Mesenchymal stem cell (in vitro differentiated cells and primary cell): ENCODE measurements around the gene GNG13.

Experiments used
- DNase-seq: peaks from one replicate; pipeline ENCODE4 v3.0.0-alpha.2; 2013
- H2AFZ ChIP-seq: one replicate; pipeline ENCODE4 v1.6.1; 2013; ENCODE audit warnings: low read depth, mild to moderate bottlenecking, control low read depth, inconsistent platforms, low read length, moderate library complexity
- H2AK5ac ChIP-seq: 2 replicates; pipeline ENCODE4 v1.6.1; 2013; ENCODE audit warnings: low read length, moderate library complexity, mild to moderate bottlenecking, inconsistent platforms; ENCODE audit not compliant: severe bottlenecking
- H2BK120ac ChIP-seq: one replicate; pipeline ENCODE4 v1.6.1; 2013; ENCODE audit warnings: low read depth, mild to moderate bottlenecking, inconsistent platforms, low read length, moderate library complexity
- H2BK12ac ChIP-seq, 2 experiments: one replicate each; pipeline ENCODE4 v1.6.1; 2013; ENCODE audit warnings: inconsistent platforms in 2 of 2, low read length in 2 of 2, mild to moderate bottlenecking in 2 of 2, moderate library complexity in 2 of 2, control low read depth in 1 of 2
- H2BK15ac ChIP-seq: one replicate; pipeline ENCODE4 v1.6.1; 2013; ENCODE audit warnings: mild to moderate bottlenecking, low read depth, inconsistent platforms; ENCODE audit not compliant: poor library complexity, severe bottlenecking
- H2BK5ac ChIP-seq: 2 replicates; pipeline ENCODE4 v1.6.1; 2013; ENCODE audit warnings: low read depth, mild to moderate bottlenecking, low read length, control low read depth, inconsistent platforms; ENCODE audit not compliant: poor library complexity, severe bottlenecking
- H3K14ac ChIP-seq, 2 experiments: one replicate each; pipeline ENCODE4 v1.6.1; 2013; ENCODE audit warnings: inconsistent platforms in 2 of 2, low read length in 2 of 2, control low read depth in 1 of 2, mild to moderate bottlenecking in 1 of 2, moderate library complexity in 1 of 2
- H3K18ac ChIP-seq, 2 experiments: one replicate each; pipeline ENCODE4 v1.6.1; 2013; ENCODE audit warnings: inconsistent platforms in 2 of 2, low read length in 2 of 2, control low read depth in 1 of 2, low read depth in 1 of 2, mild to moderate bottlenecking in 1 of 2
- H3K23ac ChIP-seq, 2 experiments: one replicate each; pipeline ENCODE4 v1.6.1; 2013; ENCODE audit warnings: inconsistent platforms in 2 of 2, low read length in 2 of 2, mild to moderate bottlenecking in 2 of 2, moderate library complexity in 2 of 2, control low read depth in 1 of 2
- H3K27ac ChIP-seq: 2 replicates; pipeline ENCODE4 v1.5.1; 2013; ENCODE audit warnings: mild to moderate bottlenecking, moderate library complexity, low read length, control low read depth, inconsistent platforms; ENCODE audit not compliant: poor library complexity, severe bottlenecking
- H3K27me3 ChIP-seq, 2 experiments: 2 replicates each; pipeline versions ENCODE4 v1.6.1 to v1.7.0; 2013; ENCODE audit warnings: low read length in 2 of 2, mild to moderate bottlenecking in 2 of 2, moderate library complexity in 2 of 2, control low read depth in 1 of 2, inconsistent platforms in 1 of 2; ENCODE audit not compliant: control insufficient read depth in 1 of 2, insufficient read depth in 1 of 2
- H3K36me3 ChIP-seq, 2 experiments: 2 replicates each; pipeline versions ENCODE4 v1.6.1 to v1.7.0; 2013; ENCODE audit warnings: low read length in 2 of 2, control low read depth in 1 of 2, inconsistent platforms in 1 of 2, low read depth in 1 of 2, mild to moderate bottlenecking in 1 of 2; ENCODE audit not compliant: insufficient read depth in 2 of 2, control insufficient read depth in 1 of 2
- H3K4ac ChIP-seq, 2 experiments: one replicate each; pipeline ENCODE4 v1.6.1; 2013; ENCODE audit warnings: inconsistent platforms in 2 of 2, low read length in 2 of 2, mild to moderate bottlenecking in 2 of 2, moderate library complexity in 2 of 2, control low read depth in 1 of 2, low read depth in 1 of 2
- H3K4me1 ChIP-seq: 2 replicates; pipeline ENCODE4 v1.6.1; 2013; ENCODE audit warnings: low read depth, low read length, control low read depth; ENCODE audit not compliant: control insufficient read depth, insufficient read depth
- H3K4me2 ChIP-seq: 2 replicates; pipeline ENCODE4 v1.6.1; 2013; ENCODE audit warnings: low read length, mild to moderate bottlenecking, inconsistent platforms; ENCODE audit not compliant: poor library complexity, severe bottlenecking
- H3K4me3 ChIP-seq, 2 experiments: 2 replicates each; pipeline versions ENCODE4 v1.5.1 to v1.7.0; 2013; ENCODE audit warnings: low read length in 2 of 2, mild to moderate bottlenecking in 2 of 2, control low read depth in 1 of 2, low read depth in 1 of 2; ENCODE audit not compliant: insufficient read depth in 1 of 2
- H3K79me1 ChIP-seq: replicated peaks from 2 replicates; pipeline ENCODE4 v1.6.1; 2013; ENCODE audit warnings: mild to moderate bottlenecking, control low read depth, low read length, inconsistent platforms; ENCODE audit not compliant: poor library complexity, severe bottlenecking
- H3K9ac ChIP-seq: 2 replicates; pipeline ENCODE4 v1.7.0; 2013; ENCODE audit warnings: mild to moderate bottlenecking, low read length, moderate library complexity
- H3K9me3 ChIP-seq: 2 replicates; pipeline ENCODE4 v1.7.0; 2013; ENCODE audit warnings: mild to moderate bottlenecking, low read length; ENCODE audit not compliant: control insufficient read depth
- H4K8ac ChIP-seq: one replicate; pipeline ENCODE4 v1.6.1; 2013; ENCODE audit warnings: inconsistent platforms, mild to moderate bottlenecking, low read length, moderate library complexity
- H4K91ac ChIP-seq: one replicate; pipeline ENCODE4 v1.6.1; 2013; ENCODE audit warnings: mild to moderate bottlenecking, low read length, inconsistent platforms
- WGBS: methylation state at CpG from one replicate; pipeline ENCODE4 v1.1.7; 2013; ENCODE audit warnings: mixed read lengths; 5-methylcytosine and 5-hydroxymethylcytosine counted together

GNG13 gene

DNA sequence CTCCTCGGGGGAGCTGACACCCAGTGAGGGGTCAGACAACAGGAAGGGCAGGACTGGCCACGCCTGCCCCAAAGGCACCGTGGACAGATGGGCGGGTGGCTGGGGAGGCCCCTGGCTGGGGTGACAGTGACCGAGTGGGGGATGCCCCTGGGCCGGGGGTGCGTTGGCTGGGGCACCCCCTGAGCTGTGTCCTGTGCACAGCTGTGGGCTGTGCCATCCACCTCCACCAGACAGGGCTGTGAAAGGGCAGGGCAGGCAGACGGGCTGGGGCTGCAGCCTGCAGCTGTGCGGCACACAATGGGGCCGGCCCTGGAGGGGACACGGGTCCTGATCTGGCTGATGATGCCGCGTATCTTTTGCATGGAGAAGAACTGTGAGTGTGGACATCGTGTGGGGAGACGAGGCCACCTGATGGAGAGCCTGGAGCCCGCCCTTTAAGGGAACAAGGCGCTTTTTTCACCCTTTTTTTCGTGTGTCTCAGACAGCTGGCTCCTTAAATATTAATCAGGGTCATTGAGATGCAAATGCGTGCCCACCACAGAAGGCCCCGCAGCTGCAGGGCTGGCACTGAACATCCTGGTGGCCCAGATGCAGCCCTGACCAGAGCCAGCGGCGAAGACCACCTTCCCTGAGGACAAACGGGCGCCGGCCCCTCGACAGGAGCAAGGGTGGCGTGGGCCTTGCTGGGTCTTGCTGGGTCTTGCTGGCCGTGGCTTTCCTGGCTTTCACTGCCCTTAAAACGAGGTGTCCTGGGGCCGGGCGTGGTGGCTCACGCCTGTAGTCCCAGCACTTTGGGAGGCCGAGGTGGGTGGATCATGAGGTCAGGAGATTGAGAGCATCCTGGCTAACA lies 42.4 kb upstream of the GNG13 start:
- peak overlapping the region; percentile 38 for H3K9ac ChIP-seq
- H3K4me1 ChIP-seq: peaks cover 1% of the 10 kb centered on the region
- no peaks in the 10 kb centered on the region for H3K36me3 ChIP-seq
- no peak overlapping the region for H3K4me2 ChIP-seq
- H2AK5ac ChIP-seq: no peak overlapping the region
- H3K27me3 ChIP-seq: peaks cover 0 to 30% of the 10 kb centered on the region in 2 experiments
- no peak overlapping the region for H2BK120ac ChIP-seq
- no peak overlapping the region for H2BK15ac ChIP-seq
- H3K4ac ChIP-seq: no peak overlapping the region
- no peak overlapping the region for H4K8ac ChIP-seq
- H3K18ac ChIP-seq: no peak overlapping the region
- no peak overlapping the region for H3K4me3 ChIP-seq
- no peak overlapping the region for H3K14ac ChIP-seq
- no peak overlapping the region for H2BK5ac ChIP-seq
- no peak overlapping the region for H4K91ac ChIP-seq
- no peak for DNase-seq
- peaks cover 2% of the 10 kb centered on the region for H3K9me3 ChIP-seq
- no peaks in the 10 kb centered on the region for H3K79me1 ChIP-seq
- no peak overlapping the region for H3K27ac ChIP-seq
- H2BK12ac ChIP-seq: no peak overlapping the region
- no peak overlapping the region for H3K23ac ChIP-seq
- WGBS: 82% methylated on average over 33 of the region's 33 CpGs
- H2AFZ ChIP-seq: no peak overlapping the region

DNA sequence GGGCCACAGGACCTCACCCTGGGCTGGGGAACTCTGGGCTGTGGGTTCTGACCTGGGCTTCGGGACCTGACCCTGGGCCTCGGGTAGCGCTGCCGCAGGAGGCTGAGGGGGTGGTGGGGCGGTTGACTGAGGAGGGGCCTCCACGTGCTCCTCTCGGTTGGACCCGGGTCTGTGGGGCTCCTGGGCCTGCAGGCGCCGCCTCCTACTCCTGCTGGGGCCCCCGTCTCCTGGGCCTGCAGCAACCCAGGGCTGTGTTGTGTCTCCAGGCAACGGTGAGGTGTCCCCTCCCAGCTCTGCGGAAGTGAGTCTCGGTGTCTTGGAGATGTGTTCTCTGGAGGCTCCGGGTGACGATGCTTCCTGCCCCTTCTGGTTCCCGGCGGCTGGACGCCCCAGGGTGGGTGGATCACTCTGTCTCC lies 41.5 kb upstream of the GNG13 start:
- Histone ChIP-seq H3K4me3 (no peak overlapping the region), H2AK5ac (no peak overlapping the region), H3K36me3 (no peaks in the 10 kb centered on the region), H3K9me3 (peaks cover 4% of the 10 kb centered on the region), H2BK15ac (no peak overlapping the region), H3K27ac (no peak overlapping the region), H3K9ac (peak overlapping the region; percentile 38), H3K18ac (no peak overlapping the region), H3K27me3 (peaks cover 0 to 30% of the 10 kb centered on the region in 2 experiments), H2AFZ (no peak overlapping the region), H4K8ac (no peak overlapping the region), H2BK120ac (no peak overlapping the region), H4K91ac (no peak overlapping the region), H2BK12ac (no peak overlapping the region), H3K23ac (no peak overlapping the region), H3K79me1 (no peaks in the 10 kb centered on the region), H3K4me2 (no peak overlapping the region), H3K14ac (no peak overlapping the region), H3K4me1 (peaks cover 1% of the 10 kb centered on the region), H2BK5ac (no peak overlapping the region), H3K4ac (no peak overlapping the region)
- WGBS: 90% methylated on average over 19 of the region's 19 CpGs
- no peak for DNase-seq

DNA sequence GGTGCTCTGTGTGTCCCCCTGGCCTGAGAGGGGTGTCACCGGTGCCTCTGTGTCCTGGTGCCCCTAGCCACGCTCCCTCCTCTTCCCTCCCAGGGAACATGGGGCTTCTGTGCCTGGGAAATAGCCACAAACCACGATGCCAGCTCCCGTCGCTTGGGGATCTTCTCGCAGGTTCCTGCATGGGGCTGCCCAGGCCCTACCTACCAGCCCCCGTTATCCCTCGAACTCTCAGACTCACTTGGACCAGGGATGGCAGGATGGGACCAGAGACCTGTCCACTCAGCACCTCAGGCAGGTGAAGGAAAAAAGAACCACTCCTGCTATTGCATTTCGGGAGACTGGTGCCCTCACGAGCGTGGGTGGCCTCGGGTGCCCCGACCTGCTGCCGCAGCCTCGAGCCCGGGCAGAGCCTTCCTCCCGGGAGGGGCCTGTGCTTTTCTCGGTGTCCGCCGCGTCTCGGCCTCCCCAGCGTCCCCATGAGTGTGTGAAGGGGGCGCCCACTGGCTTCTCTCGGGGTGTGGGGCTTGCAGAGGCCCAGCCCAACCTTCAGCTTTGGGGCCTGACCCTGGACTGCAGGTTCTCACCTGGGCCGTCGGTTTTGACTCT lies 41.0 kb upstream of the GNG13 start:
- Histone ChIP-seq H3K9ac (no peak overlapping the region), H4K91ac (no peak overlapping the region), H2AFZ (no peak overlapping the region), H2BK120ac (no peak overlapping the region), H3K4me2 (no peak overlapping the region), H4K8ac (no peak overlapping the region), H3K27ac (no peak overlapping the region), H3K4me1 (peaks cover 1% of the 10 kb centered on the region), H3K27me3 (peaks cover 0 to 30% of the 10 kb centered on the region in 2 experiments), H3K9me3 (peaks cover 8% of the 10 kb centered on the region), H3K36me3 (no peaks in the 10 kb centered on the region), H3K4ac (no peak overlapping the region), H3K23ac (no peak overlapping the region), H2AK5ac (no peak overlapping the region), H3K79me1 (no peaks in the 10 kb centered on the region), H2BK5ac (no peak overlapping the region), H3K18ac (no peak overlapping the region), H2BK12ac (no peak overlapping the region), H3K4me3 (no peak overlapping the region), H2BK15ac (no peak overlapping the region), H3K14ac (no peak overlapping the region)
- WGBS: 82% methylated on average over 27 of the region's 27 CpGs
- no peak for DNase-seq

DNA sequence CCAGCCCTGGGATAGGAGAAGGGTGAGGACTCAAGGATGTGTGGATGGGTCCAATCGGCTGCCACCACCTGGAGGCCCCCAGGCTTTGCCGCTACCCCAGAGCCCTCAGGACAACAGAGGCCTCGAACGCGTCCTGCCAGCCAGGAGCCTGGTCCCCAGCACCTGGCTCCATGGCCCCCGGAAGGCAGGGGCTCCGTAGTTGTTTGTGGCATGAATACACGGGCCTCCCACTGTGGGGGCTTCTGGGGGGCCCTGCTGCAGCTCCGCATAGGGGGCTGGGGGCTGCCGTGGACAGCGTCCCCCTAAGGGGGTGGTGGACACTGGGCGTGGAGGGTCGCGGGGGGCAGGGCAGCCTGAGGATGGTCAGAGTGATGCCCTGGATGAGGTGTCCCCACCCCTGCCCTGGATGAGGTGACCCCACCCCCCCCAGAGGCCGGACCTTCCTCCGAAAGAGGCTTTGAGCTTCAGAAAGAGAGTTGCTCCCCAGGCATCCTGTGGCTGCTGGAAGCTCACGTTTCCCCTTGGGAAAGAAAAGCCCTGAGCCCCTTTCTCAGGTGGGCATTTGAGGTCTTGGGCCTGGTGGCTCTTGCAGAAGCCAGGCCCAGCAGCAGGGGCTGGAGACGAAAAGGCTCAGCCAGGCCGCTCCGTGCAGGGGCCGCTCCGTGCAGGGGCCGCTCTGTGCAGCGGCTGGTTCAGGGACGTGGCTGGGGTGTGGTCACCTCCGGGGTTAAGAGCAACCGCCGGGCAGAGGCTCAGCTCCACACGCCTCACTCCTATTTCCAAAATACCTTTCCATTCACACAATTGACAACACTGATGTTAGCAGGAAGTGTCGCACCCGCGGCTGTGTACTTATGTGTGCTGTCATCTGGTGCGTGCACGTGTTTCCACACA lies 40.3 kb upstream of the GNG13 start:
- no peak overlapping the region for H3K9ac ChIP-seq
- H3K4me3 ChIP-seq: no peak overlapping the region
- no peak overlapping the region for H2AK5ac ChIP-seq
- H3K4me2 ChIP-seq: no peak overlapping the region
- no peak overlapping the region for H3K14ac ChIP-seq
- H2BK12ac ChIP-seq: no peak overlapping the region
- no peak overlapping the region for H3K4ac ChIP-seq
- no peak overlapping the region for H2BK15ac ChIP-seq
- no peak overlapping the region for H3K27ac ChIP-seq
- no peak overlapping the region for H3K18ac ChIP-seq
- H3K79me1 ChIP-seq: no peaks in the 10 kb centered on the region
- no peak for DNase-seq
- 88% methylated on average over 34 of the region's 34 CpGs for WGBS
- no peak overlapping the region for H4K91ac ChIP-seq
- no peak overlapping the region for H4K8ac ChIP-seq
- H3K9me3 ChIP-seq: peaks cover 14% of the 10 kb centered on the region
- H2BK5ac ChIP-seq: no peak overlapping the region
- H3K23ac ChIP-seq: no peak overlapping the region
- H3K4me1 ChIP-seq: peaks cover 1% of the 10 kb centered on the region
- peaks cover 0 to 30% of the 10 kb centered on the region in 2 experiments for H3K27me3 ChIP-seq
- H3K36me3 ChIP-seq: no peaks in the 10 kb centered on the region
- H2BK120ac ChIP-seq: no peak overlapping the region
- H2AFZ ChIP-seq: no peak overlapping the region
